ENCODE data around the gene ITPR2.
"Not testable (repeated sequence)": the region's sequence is repeated elsewhere in the genome, so short reads cannot be mapped to it uniquely, and the experiment has no call there.

ITPR2 gene

GRCh38 chr12:26527682-26528081 lies 305.3 kb downstream of the ITPR2 start:
- DNase-seq (ENCODE audit: low read depth in 2 of 2), result no peak

DNA sequence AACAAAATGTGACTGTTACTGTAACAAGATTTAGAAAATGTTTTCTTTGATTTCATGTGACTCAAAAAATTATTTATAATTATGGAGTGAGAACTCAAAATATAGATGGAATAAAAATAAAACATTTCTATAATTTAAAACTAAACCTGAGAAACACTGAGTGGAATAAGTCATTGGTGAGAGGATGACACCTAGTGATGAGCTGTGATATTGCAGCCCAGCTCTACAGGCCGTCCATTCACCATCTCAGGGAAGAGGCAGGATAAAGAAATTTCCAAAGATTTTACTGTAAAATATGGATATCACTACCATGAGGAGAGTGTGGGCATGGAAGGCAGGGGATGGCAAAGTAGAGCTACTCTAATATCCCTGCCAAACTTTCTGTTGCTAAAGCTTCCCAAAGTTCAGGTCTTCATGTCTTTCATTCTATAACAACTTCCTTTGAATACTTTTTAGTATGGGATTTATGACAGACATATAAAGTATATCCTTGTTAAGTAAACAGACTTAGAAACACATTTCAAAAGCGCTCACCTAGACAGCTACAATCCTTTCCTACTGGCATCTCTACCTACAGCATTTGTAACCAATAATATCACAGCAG lies 308.0 kb downstream of the ITPR2 start:
- DNase-seq (ENCODE audit: low read depth in 2 of 2), result no peak

GRCh38 chr12:26523708-26524150 lies 309.3 kb downstream of the ITPR2 start:
- no peak for DNase-seq (ENCODE audit: low read depth in 2 of 2)

DNA sequence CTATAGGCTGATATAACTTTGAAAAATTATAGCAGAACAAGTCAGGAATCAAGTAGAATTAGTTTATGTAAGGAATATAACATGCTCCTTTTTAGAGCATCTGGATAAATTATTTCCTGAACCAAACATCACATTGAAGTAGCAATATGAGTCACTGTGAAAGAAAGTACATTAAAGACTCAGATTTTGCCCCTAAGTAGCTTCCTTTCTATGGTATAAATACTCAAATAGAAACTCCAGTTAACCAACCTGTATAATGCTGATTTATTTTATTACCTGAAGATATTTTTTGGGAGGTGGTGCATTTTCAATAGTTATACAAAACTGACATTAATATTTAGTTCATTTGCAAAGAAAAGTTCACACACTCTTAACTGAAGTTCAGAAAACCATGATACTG lies 312.1 kb downstream of the ITPR2 start:
- DNase-seq (ENCODE audit: low read depth in 2 of 2), result no peak

DNA sequence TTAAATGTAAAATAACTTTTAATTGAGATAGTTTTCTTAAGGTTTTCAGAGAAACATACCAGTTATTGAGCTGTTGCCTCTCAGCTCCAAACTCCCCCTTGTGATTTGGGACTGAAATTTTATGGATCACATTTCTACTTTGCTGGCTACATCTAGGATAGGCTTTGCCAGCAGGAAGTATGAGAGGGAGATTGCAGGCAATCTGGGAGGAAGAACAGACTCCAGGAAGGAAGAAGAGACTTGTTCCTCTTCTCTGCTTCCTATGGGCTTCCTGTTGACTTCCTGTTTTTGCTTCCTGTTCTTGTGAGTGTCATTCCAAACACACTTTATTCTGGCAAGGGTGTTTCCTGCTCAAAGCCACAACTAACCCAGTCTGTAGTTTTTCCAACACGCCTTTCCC lies 312.9 kb downstream of the ITPR2 start:
- DNase-seq (ENCODE audit: low read depth in 2 of 2), result no peak

- no peak for DNase-seq (ENCODE audit: low read depth in 2 of 2)
These were observed 313.5 kb downstream of the ITPR2 start for GRCh38 chr12:26519462-26519861.

DNA sequence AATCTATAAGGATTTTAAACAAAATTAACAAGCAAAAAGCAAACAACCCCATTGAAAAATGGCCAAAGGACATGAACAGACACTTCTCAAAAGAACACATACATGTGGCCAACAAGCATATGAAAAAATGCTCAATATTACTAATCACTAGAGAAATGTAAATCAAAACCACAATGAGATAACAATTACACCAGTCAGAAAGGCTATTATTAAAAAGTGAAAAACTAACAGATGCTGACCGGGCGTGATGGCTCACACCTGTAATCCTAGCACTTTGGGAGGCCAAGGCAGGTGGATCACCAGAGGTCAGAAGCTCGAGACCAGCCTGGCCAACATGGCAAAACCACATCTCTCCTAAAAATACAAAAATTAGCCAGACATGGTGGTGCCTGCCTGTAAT lies 315.7 kb downstream of the ITPR2 start:
- not testable (repeated sequence) for DNase-seq (ENCODE audit: low read depth in 2 of 2)

DNA sequence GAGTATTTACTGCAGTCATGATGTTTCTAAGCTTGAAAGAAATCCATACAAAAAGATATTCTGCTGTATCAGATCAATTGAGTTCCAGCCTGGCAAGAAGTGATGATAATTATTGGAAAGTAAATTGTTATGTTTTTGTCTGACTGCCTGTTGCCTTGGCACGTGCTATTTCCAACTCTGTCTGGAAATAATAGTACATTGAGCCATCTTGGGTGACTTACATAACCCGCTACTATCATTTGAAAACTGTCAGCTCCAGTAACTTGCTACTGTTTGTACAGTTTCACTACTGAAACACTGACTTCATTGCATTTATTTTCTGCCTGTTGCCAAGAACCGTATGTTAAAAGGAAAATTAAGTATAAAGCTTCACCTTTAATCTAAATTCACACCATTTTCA lies 318.6 kb downstream of the ITPR2 start:
- no peak for DNase-seq (ENCODE audit: low read depth in 2 of 2)

DNA sequence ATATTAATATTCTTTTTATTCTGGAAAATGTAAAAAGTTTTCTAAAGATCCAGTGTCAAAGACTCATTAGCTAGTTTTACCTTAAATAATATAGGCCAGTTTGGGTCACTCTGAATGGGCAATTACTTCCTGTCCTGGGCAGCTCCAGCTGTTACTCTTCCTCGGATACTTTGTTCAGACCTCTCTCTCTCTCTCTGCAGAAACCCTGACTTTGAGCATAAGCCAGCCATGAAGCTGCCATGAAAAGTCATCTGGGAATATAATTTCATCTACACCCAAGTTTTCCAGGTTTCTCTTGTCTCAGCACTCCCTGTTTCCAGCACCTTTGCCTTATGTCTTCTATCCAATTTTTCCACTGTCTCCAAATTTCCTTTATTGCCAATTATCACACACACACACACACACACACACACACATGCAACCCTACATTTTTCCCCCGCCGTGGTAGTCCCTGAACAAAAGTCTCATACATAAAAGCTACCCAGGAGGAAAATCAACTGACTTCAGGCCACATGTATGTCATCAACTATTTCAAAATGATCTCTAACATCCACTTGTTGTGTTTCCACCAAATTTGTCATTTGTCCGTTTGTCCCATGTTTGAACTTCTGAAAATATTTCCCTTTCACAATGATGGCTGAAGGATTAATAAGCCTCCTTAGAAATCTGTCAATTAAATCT lies 319.5 kb downstream of the ITPR2 start:
- no peak for DNase-seq (ENCODE audit: low read depth in 2 of 2)

- no peak for DNase-seq (ENCODE audit: low read depth in 2 of 2)
These were observed 320.8 kb downstream of the ITPR2 start for GRCh38 chr12:26512213-26512612.

- DNase-seq (ENCODE audit: low read depth in 2 of 2), result no peak
These were observed 322.7 kb downstream of the ITPR2 start for GRCh38 chr12:26510354-26510674.

DNA sequence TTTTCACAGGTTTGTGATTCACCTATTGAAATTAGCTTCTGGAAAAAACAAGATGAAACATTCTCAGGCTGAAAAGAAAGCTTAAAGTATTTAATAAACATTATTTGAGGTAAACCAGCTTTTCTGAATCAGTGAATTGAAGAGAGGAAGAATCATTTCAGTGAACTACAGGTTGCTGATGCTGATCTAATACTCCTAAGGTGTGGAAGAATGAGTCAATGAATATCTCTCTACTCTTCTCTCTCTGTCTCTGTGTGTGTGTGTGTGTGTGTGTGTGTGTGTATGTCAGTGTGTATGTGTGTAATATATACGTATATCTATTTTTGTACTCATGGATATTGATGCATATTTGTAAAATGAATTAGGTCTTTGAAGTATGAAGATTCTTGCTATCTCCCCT lies 325.4 kb downstream of the ITPR2 start:
- no peak for DNase-seq (ENCODE audit: low read depth in 2 of 2)

DNA sequence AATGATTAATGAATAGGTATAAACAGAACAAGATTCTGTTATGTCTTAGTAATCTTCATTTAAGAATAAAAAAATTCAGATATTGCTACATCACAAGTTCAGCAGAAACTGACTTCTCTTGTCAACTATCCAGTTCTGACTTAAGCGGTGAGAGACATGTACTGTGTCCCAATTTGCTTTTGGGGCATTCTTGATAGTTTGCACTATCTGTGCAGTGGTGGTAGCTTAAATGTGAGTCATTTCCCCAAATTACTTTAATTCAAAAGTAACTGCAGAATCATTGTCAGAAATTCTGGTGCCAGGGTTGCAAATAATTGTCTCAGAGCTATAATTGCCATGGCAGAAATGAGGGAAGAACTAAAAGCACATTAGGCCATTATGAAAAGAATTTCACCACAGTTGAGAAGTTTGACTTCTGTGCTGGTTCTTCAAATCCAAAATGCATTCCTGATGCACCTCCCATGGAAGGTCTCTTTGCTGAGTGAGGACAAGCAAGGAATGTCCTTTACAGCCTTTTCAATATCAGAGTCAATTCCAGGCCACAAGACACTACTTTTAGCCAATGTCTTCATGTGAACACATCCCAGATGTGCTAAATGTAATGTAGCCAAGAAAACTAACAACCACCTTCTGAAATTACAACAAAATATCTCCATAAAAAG lies 332.9 kb downstream of the ITPR2 start:
- DNase-seq (ENCODE audit: low read depth in 2 of 2), result no peak

- DNase-seq (ENCODE audit: low read depth in 2 of 2), result no peak
These were observed 336.8 kb downstream of the ITPR2 start for GRCh38 chr12:26496170-26496569.

- DNase-seq (ENCODE audit: low read depth in 2 of 2), result no peak
These were observed 339.3 kb downstream of the ITPR2 start for GRCh38 chr12:26493656-26494055.

DNA sequence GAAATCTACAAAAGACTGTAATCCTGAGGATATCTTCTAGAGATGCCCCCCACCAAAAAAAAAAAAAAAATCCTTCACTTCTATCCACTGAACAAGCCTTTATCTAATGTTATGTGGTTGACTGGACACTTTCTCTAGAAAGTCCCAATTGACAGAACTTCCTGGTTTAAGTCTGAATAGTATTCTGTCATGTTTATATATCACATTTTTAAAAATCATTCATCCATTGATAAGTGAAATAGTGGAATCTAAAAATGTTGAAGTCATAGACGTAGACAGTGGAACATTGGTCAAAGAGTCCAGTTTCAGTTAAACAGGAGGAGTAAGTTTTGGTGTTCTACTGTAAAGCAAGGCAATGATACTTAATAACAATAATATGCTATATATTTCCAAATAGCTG lies 340.6 kb downstream of the ITPR2 start:
- no peak for DNase-seq (ENCODE audit: low read depth in 2 of 2)

DNA sequence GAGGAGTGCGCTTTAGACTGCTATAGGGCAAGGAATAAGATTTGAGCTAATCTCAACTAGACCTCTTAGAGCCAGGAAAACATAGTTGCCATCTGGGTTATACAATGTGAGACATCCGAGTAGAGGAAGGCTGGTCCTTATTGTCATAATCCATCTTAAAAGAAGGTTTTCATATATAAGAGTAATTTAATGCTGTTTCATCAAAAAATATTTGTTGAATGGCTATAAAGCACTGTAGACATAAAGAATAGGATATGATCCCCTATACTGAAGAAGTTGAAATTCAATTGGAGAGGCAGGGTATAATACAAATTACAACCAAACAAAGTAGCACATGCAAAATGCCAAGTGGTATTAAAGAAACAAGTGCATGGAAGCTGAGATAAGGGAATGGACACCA lies 343.1 kb downstream of the ITPR2 start:
- no peak for DNase-seq (ENCODE audit: low read depth in 2 of 2)

DNA sequence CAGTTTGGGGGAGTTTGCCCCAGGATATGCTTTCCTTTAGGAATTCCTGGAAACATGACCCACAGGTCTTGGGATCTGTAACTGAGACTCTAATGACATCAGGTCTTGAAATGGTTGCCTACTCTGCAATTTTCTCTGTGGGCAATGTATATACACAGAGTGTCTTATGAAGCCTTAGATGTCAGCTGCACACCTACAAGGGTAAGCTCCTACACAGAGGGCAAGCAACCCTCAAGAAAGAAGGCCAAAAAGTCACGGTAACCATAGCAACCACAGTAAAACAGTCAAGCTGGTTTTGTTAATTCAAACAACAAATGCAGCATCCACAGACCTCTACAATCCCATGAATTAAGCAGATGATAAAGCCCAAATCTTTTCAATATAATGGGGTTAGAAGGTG lies 344.6 kb downstream of the ITPR2 start:
- no peak for DNase-seq (ENCODE audit: low read depth in 2 of 2)

GRCh38 chr12:26473291-26473690 lies 359.7 kb downstream of the ITPR2 start:
- no peak for DNase-seq (ENCODE audit: low read depth in 2 of 2)

DNA sequence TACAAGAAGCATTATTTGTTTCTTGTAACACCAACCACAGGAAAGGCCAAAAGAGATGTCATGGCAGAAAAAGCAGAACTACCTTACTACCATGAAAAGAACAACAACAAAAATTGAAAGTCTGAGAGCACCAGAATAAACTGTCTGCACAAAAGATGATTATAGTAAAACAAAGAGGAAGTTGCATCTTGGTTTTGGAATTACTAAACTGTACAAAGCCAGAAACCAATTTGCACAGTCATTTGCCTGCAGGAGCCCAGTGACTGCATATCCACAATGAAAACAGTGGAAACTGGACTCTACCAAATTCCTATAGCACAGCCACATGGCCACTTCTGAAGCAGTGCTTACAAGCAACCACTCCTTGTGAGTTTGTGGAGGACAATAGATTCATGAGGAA lies 361.4 kb downstream of the ITPR2 start:
- no peak for DNase-seq (ENCODE audit: low read depth in 2 of 2)

DNA sequence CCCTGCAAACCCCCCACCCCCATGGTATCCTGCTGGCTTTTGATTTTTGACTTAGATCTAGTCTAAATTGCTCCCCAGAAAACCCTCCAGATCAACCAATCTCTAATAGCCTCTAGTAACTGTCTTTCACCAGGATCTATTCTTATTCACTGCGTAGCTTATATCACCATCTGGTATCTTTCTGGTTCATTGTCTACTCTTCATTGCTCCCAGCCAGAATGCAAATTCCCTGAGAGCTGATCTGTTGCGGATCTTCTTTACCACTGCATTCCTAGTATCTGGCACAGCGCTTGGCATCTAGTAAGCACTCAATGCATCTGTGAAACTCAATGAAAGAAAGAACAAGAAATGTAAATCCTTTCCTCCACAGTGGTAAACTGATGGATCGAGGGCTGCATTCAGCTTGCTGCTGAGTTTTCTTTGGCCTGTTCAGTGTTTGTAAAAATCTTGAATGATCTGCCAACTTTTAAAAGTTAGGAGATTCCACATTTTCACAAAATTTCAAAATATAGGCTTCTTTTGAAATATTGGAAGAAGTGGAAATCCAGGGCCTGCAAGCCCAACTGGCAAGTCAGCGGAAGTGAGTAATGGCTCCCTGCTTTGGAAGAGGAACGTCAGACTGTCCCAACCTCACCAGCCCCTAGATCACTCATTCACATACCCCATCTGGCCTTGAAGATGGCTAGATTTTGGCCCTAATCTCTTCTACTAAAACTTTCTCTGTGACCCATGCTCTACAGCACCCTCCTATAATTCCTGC lies 363.4 kb downstream of the ITPR2 start:
- DNase-seq (ENCODE audit: low read depth in 2 of 2), result no peak

GRCh38 chr12:26467351-26467750 lies 365.6 kb downstream of the ITPR2 start:
- no peak for DNase-seq (ENCODE audit: low read depth in 2 of 2)

GRCh38 chr12:26466726-26467125 lies 366.3 kb downstream of the ITPR2 start:
- no peak for DNase-seq (ENCODE audit: low read depth in 2 of 2)
